H9 (cell line): ENCODE results near the gene ORMDL2. TPM values are rescaled to one million over a fixed set of nuclear protein-coding genes. Genes with fewer than 3 reads are reported as not detected.
A peak's percentile ranks its signal among the peaks of the same experiment; 100 is the strongest.

Experiments used
- DNase-seq: peaks from one replicate; pipeline ENCODE4 v3.0.0-alpha.2; 2017
- H2AFZ ChIP-seq: one replicate; pipeline ENCODE4 v1.6.1; 2013; ENCODE audit warnings: mild to moderate bottlenecking, low read length, control low read depth, moderate library complexity
- H2AK5ac ChIP-seq: 2 replicates; pipeline ENCODE4 v1.6.1; 2013; ENCODE audit warnings: low read length, control low read depth, mixed read lengths; ENCODE audit not compliant: insufficient read length
- H2BK120ac ChIP-seq: one replicate; pipeline ENCODE4 v1.6.1; 2013; ENCODE audit warnings: low read depth, mild to moderate bottlenecking, low read length, control low read depth, inconsistent platforms; ENCODE audit not compliant: poor library complexity, severe bottlenecking
- H2BK12ac ChIP-seq: 2 replicates; pipeline ENCODE4 v1.6.1; 2013; ENCODE audit warnings: low read length, control low read depth, mixed read lengths, low read depth; ENCODE audit not compliant: insufficient read length
- H2BK15ac ChIP-seq: 2 replicates; pipeline ENCODE4 v1.6.1; 2013; ENCODE audit warnings: low read depth, low read length, control low read depth
- H2BK20ac ChIP-seq: one replicate; pipeline ENCODE4 v1.6.1; 2013; ENCODE audit warnings: low read depth, mild to moderate bottlenecking, low read length, control low read depth, inconsistent platforms; ENCODE audit not compliant: poor library complexity, severe bottlenecking
- H2BK5ac ChIP-seq: 2 replicates; pipeline ENCODE4 v1.6.1; 2013; ENCODE audit warnings: low read length, control low read depth, mixed read lengths; ENCODE audit not compliant: insufficient read length
- H3K14ac ChIP-seq: 2 replicates; pipeline ENCODE4 v1.6.1; 2013; ENCODE audit warnings: low read length, control low read depth; ENCODE audit not compliant: insufficient read depth
- H3K18ac ChIP-seq: 2 replicates; pipeline ENCODE4 v1.6.1; 2013; ENCODE audit warnings: low read depth, mild to moderate bottlenecking, mixed read lengths, low read length, control low read depth; ENCODE audit not compliant: insufficient read length
- H3K23ac ChIP-seq: 2 replicates; pipeline ENCODE4 v1.6.1; 2013; ENCODE audit warnings: low read length, control low read depth, mixed read lengths, low read depth; ENCODE audit not compliant: insufficient read length
- H3K23me2 ChIP-seq: 2 replicates; pipeline ENCODE4 v1.6.1; 2013; ENCODE audit warnings: low read depth, mild to moderate bottlenecking, mixed read lengths, low read length, control low read depth; ENCODE audit not compliant: insufficient read length, poor library complexity, severe bottlenecking
- H3K27ac ChIP-seq: 2 replicates; pipeline ENCODE4 v1.5.1; 2013; ENCODE audit warnings: low read length, control low read depth, mixed read lengths, low read depth; ENCODE audit not compliant: insufficient read length
- H3K27me3 ChIP-seq: 2 replicates; pipeline ENCODE4 v1.6.1; 2013; ENCODE audit warnings: low read length, control low read depth, inconsistent platforms; ENCODE audit not compliant: insufficient read depth
- H3K4ac ChIP-seq: 2 replicates; pipeline ENCODE4 v1.6.1; 2013; ENCODE audit warnings: low read depth, mild to moderate bottlenecking, control low read depth, inconsistent platforms, low read length, moderate library complexity
- H3K4me1 ChIP-seq: 2 replicates; pipeline ENCODE4 v1.6.1; 2013; ENCODE audit warnings: low read length, control low read depth, inconsistent platforms; ENCODE audit not compliant: insufficient read depth
- H3K4me2 ChIP-seq: 2 replicates; pipeline ENCODE4 v1.6.1; 2013; ENCODE audit warnings: low read length, control low read depth, mixed read lengths; ENCODE audit not compliant: insufficient read length, insufficient read depth
- H3K56ac ChIP-seq: 2 replicates; pipeline ENCODE4 v1.6.1; 2013; ENCODE audit warnings: low read depth, mild to moderate bottlenecking, mixed read lengths, low read length, control low read depth; ENCODE audit not compliant: insufficient read length
- H3K79me1 ChIP-seq: 2 replicates; pipeline ENCODE4 v1.6.1; 2013; ENCODE audit warnings: low read depth, mild to moderate bottlenecking, moderate library complexity, low read length, control low read depth, inconsistent platforms; ENCODE audit not compliant: insufficient read depth, poor library complexity, severe bottlenecking
- H3K79me2 ChIP-seq: 2 replicates; pipeline ENCODE4 v1.6.1; 2013; ENCODE audit warnings: low read length, control low read depth, inconsistent platforms; ENCODE audit not compliant: insufficient read depth
- H3K9ac ChIP-seq: 2 replicates; pipeline ENCODE4 v1.6.1; 2013; ENCODE audit warnings: low read length, control low read depth, mixed read lengths; ENCODE audit not compliant: insufficient read length; ENCODE audit errors: extremely low read depth
- H3K9me3 ChIP-seq: one replicate; pipeline ENCODE4 v1.6.1; 2013; ENCODE audit warnings: low read depth, low read length, inconsistent platforms; ENCODE audit not compliant: control insufficient read depth
- H3T11ph ChIP-seq: one replicate; pipeline ENCODE4 v1.6.1; 2013; ENCODE audit warnings: mild to moderate bottlenecking, low read length, control low read depth, inconsistent platforms
- H4K20me1 ChIP-seq: one replicate; pipeline ENCODE4 v1.6.1; 2013; ENCODE audit not compliant: control insufficient read depth, insufficient read length, insufficient read depth
- H4K5ac ChIP-seq: 2 replicates; pipeline ENCODE4 v1.6.1; 2013; ENCODE audit warnings: low read depth, mild to moderate bottlenecking, mixed read lengths, low read length, control low read depth; ENCODE audit not compliant: insufficient read length
- H4K8ac ChIP-seq: replicated peaks from 2 replicates; pipeline ENCODE4 v1.6.1; 2013; ENCODE audit warnings: low read length, control low read depth, mixed read lengths, low read depth; ENCODE audit not compliant: insufficient read length
- H4K91ac ChIP-seq: 2 replicates; pipeline ENCODE4 v1.6.1; 2013; ENCODE audit warnings: low read depth, mild to moderate bottlenecking, moderate library complexity, mixed read lengths, low read length, control low read depth; ENCODE audit not compliant: insufficient read length
- H3K27ac Mint-ChIP-seq, 3 experiments: 2 replicates in 2 of 3; 3 replicates in 1 of 3; pipeline ENCODE4 v1.8.0; 2020 to 2021; ENCODE audit warnings: mixed read lengths in 3 of 3, mild to moderate bottlenecking in 1 of 3, moderate library complexity in 1 of 3
- H3K27me3 Mint-ChIP-seq: 2 replicates; pipeline ENCODE4 v1.8.0; 2021; ENCODE audit warnings: low read depth, mild to moderate bottlenecking, moderate library complexity, mixed read lengths
- H3K36me3 Mint-ChIP-seq, 3 experiments: 2 replicates in 2 of 3; 3 replicates in 1 of 3; pipeline ENCODE4 v1.8.0; 2020 to 2021; ENCODE audit warnings: low read depth in 3 of 3, mixed read lengths in 3 of 3; ENCODE audit not compliant: insufficient read depth in 1 of 3
- H3K4me1 Mint-ChIP-seq, 2 experiments: 2 replicates each; pipeline ENCODE4 v1.8.0; 2020; ENCODE audit warnings: mixed read lengths in 2 of 2
- H3K4me3 Mint-ChIP-seq, 2 experiments: 2 replicates in 1 of 2; 3 replicates in 1 of 2; pipeline ENCODE4 v1.8.0; 2020 to 2021; ENCODE audit warnings: mild to moderate bottlenecking in 2 of 2, mixed read lengths in 2 of 2, moderate library complexity in 1 of 2
- H3K9me3 Mint-ChIP-seq, 2 experiments: 2 replicates in 1 of 2; 3 replicates in 1 of 2; pipeline ENCODE4 v1.8.0; 2020; ENCODE audit warnings: mild to moderate bottlenecking in 2 of 2, mixed read lengths in 2 of 2, moderate library complexity in 1 of 2
- CTCF ChIP-seq: fragments of 200-600 bp; sonication (generic); conservative IDR thresholded peaks from 3 replicates; pipeline ENCODE4 v1.8.0; 2021; ENCODE audit warnings: antibody characterized with exemption, mild to moderate bottlenecking
- WGBS: extraction: QIAGEN DNeasy Blood & Tissue Kit; methylation state at CpG from one replicate; pipeline ENCODE4 v1.1.7; 2013; ENCODE audit warnings: missing lambda C conversion rate, low lambda C conversion rate, mixed read lengths; ENCODE audit not compliant: insufficient read length; ENCODE audit errors: extremely low coverage; 5-methylcytosine and 5-hydroxymethylcytosine counted together
- total RNA-seq: library from RNA; stranded (reverse); gene quantifications from 2 replicates; pipeline ENCODE4 v1.2.1, GENCODE V29; 2021

Gene ORMDL2
- total RNA-seq, 1 experiment from 2014 or later = 51.3 TPM

- no CpG with 5 or more reads among the region's 2 CpGs for WGBS
Measured at GRCh38 chr12:55789171-55789570, 28.7 kb upstream of the ORMDL2 start.

More at GRCh38 chr12:55789171-55789570, 28.7 kb upstream of the ORMDL2 start:
- no peak overlapping the region for H2BK20ac ChIP-seq
- no peak overlapping the region for H4K8ac ChIP-seq
- H3K79me2 ChIP-seq = no peaks in the 10 kb centered on the region
- no peaks in the 10 kb centered on the region for H3K4me1 ChIP-seq
- H3K27ac ChIP-seq = no peak overlapping the region
- Mint-ChIP-seq H3K27me3 (no peaks in the 10 kb centered on the region), H3K27ac (peak overlapping the region in 2 of 3 experiments; percentile 29 to 74; a peak in 3 of 7 replicates), H3K9me3 (no peaks in the 10 kb centered on the region), H3K4me3 (no peak overlapping the region), H3K36me3 (peaks cover 39 to 88% (median 85%) of the 10 kb centered on the region in 3 experiments), H3K4me1 (no peaks in the 10 kb centered on the region)
- H3K14ac ChIP-seq = no peak overlapping the region
- H3K23me2 ChIP-seq = no peaks in the 10 kb centered on the region
- H2BK15ac ChIP-seq = no peak overlapping the region
- H2BK12ac ChIP-seq = no peak overlapping the region
- H3K23ac ChIP-seq = no peak overlapping the region
- H3K4ac ChIP-seq = no peak overlapping the region
- no peak overlapping the region for H2AK5ac ChIP-seq
- no peak overlapping the region for H3T11ph ChIP-seq
- no peak overlapping the region for H3K56ac ChIP-seq
- H3K9ac ChIP-seq = no peak overlapping the region
- TF ChIP-seq CTCF = no peak
- no peaks in the 10 kb centered on the region for H3K27me3 ChIP-seq
- H2BK5ac ChIP-seq = no peak overlapping the region
- no peak overlapping the region for H3K4me2 ChIP-seq
- no peak overlapping the region for H2AFZ ChIP-seq
- H3K79me1 ChIP-seq = no peaks in the 10 kb centered on the region
- no peaks in the 10 kb centered on the region for H4K20me1 ChIP-seq
- no peak for DNase-seq
- H4K91ac ChIP-seq = no peak overlapping the region
- no peak overlapping the region for H3K18ac ChIP-seq
- H3K9me3 ChIP-seq = no peaks in the 10 kb centered on the region
- H2BK120ac ChIP-seq = no peak overlapping the region
- no peak overlapping the region for H4K5ac ChIP-seq
